ENCODE data around the gene F13B.

GRCh38 chr1:197011614-197012013 lies 55.4 kb downstream of the F13B start:
- TF ChIP-seq CTCF (IDR thresholded peaks at IDR 0.05 in 2 of 3, conservative IDR thresholded peaks at IDR 0.05 in 1 of 3; ENCODE audit: borderline replicate concordance in 1 of 3, insufficient read depth in 1 of 3, low read depth in 2 of 3, low read length in 2 of 3) (no peak), POLR2A (IDR thresholded peaks at IDR 0.05; ENCODE audit: borderline replicate concordance, extremely low read depth, insufficient read depth, insufficient read length) (no peak), MAX (IDR thresholded peaks at IDR 0.05) (no peak), YY1 (IDR thresholded peaks at IDR 0.05; ENCODE audit: extremely low read depth, insufficient replicate concordance, low read depth, low read length) (no peak), POLR2AphosphoS5 (IDR thresholded peaks at IDR 0.05; ENCODE audit: low read depth, low read length) (no peak), SP1 (IDR thresholded peaks at IDR 0.05; ENCODE audit: low read depth) (no peak), REST (IDR thresholded peaks at IDR 0.05; ENCODE audit: low read depth) (no peak)

All from HCT116 (cell line).